ENCODE data around the gene NEUROD2. TPM values are rescaled to one million over a fixed set of nuclear protein-coding genes. Genes with fewer than 3 reads are reported as not detected.
A peak's percentile ranks its signal among the peaks of the same experiment; 100 is the strongest.

Gene NEUROD2
- not detected for total RNA-seq

DNA sequence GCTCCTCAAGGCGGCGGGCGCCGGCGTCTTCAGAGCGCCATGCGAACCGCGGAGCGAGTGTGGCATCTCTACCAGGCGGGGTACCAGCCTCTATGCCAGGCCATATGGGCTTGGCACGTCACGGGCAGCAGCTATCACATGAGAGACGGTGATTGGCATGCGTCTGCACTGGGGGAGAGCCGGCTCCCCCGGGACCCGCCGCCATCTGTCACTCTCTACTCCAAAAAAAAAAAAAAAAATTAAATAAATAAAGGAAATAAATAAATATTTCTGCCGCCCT lies at the start of gene NEUROD2:
Gene NEUROD2 (minus strand): TSS at position 70 of the 280 bp plus-strand sequence. CDS start 1,321 bp downstream, outside the sequence.
- no peak for DNase-seq
- no peaks in the 10 kb centered on the region for H3K36me3 ChIP-seq
- TF ChIP-seq, protein P1, sequence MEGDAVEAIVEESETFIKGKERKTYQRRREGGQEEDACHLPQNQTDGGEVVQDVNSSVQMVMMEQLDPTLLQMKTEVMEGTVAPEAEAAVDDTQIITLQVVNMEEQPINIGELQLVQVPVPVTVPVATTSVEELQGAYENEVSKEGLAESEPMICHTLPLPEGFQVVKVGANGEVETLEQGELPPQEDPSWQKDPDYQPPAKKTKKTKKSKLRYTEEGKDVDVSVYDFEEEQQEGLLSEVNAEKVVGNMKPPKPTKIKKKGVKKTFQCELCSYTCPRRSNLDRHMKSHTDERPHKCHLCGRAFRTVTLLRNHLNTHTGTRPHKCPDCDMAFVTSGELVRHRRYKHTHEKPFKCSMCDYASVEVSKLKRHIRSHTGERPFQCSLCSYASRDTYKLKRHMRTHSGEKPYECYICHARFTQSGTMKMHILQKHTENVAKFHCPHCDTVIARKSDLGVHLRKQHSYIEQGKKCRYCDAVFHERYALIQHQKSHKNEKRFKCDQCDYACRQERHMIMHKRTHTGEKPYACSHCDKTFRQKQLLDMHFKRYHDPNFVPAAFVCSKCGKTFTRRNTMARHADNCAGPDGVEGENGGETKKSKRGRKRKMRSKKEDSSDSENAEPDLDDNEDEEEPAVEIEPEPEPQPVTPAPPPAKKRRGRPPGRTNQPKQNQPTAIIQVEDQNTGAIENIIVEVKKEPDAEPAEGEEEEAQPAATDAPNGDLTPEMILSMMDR (IDR thresholded peaks at IDR 0.05), result no peak
- H3K4me1 ChIP-seq, result no peaks in the 10 kb centered on the region
- H3K4me3 ChIP-seq, result no peak within 1 kb of the TSS
- H3K27ac ChIP-seq, result no peak within 1 kb of the TSS
- peaks cover 60% of the 10 kb centered on the region for H3K27me3 ChIP-seq
- intact Hi-C loops (cut with DNase I), result no loop called here
- no peaks in the 10 kb centered on the region for H3K9me3 ChIP-seq
- H3K9ac ChIP-seq (ENCODE audit: low read depth in 2 of 2, low read length in 2 of 2), result no peak within 1 kb of the TSS

DNA sequence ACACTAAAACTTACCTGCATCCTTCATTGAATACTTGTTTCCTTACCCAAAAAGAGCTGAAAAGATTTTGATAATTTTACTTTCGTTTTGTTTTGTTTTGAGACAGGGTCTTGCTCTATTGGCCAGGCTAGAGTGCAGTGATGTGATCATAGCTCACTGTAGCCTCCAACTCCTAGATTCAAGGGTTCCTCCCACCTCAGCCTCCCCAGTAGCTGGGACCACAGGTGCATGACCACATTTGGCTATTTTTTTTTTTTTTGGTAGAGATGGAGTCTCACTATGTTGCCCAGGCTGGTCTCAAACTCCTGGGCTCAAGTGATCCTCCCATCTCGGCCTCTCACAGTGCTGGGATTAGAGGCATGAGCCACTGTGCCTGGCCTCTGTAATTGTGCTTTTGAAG lies 47.4 kb upstream of the NEUROD2 start:
- no peaks in the 10 kb centered on the region for H3K27me3 ChIP-seq
- H3K9me3 ChIP-seq, result no peaks in the 10 kb centered on the region
- H3K4me3 ChIP-seq, result no peak overlapping the region
- peaks cover 30% of the 10 kb centered on the region for H3K4me1 ChIP-seq
- no peak overlapping the region for H3K27ac ChIP-seq
- DNase-seq, result no peak
- intact Hi-C loops (cut with DNase I), result no loop called here
- H3K9ac ChIP-seq (ENCODE audit: low read depth in 2 of 2, low read length in 2 of 2), result no peak overlapping the region
- no peaks in the 10 kb centered on the region for H3K36me3 ChIP-seq
- TF ChIP-seq, protein P1 (IDR thresholded peaks at IDR 0.05), result no peak

DNA sequence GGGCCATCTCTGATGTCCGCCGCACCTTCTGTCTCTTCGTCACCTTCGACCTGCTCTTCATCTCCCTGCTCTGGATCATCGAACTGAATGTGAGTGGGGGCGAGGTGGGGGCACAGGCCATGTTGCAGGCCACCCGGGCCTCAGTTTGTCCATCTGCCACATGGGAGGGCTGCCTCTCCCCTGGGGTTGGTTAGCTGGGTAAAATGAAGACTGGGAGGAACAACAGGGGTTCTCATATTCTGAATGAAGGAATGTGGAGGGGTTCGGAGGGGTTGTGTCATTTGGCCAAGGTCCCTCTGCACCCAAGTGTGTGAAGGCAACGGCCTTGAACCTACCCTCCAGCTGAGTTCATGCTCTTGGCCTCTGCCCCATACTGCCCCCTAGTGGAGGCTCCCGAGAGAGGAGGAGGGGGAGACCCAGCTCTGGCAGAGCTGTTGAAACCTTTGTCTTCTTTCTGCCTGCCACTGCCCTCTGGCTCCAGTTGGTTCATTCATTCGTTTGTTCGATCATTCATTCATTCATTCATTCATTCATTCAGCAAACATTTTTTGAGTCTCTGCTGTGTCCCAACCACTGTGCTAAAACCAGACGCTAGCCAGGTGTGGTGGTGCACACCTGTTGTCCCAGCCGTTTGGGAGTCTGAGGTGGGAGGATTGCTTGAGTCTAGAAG lies 46.1 kb upstream of the NEUROD2 start:
- peak; percentile 90 for DNase-seq
- no peaks in the 10 kb centered on the region for H3K36me3 ChIP-seq
- no peaks in the 10 kb centered on the region for H3K9me3 ChIP-seq
- H3K27me3 ChIP-seq, result no peaks in the 10 kb centered on the region
- H3K4me3 ChIP-seq, result no peak overlapping the region
- peak overlapping the region; percentile 31 to 34 for H3K9ac ChIP-seq (ENCODE audit: low read depth in 2 of 2, low read length in 2 of 2)
- peaks cover 30% of the 10 kb centered on the region for H3K4me1 ChIP-seq
- TF ChIP-seq, protein P1 (IDR thresholded peaks at IDR 0.05), result peak; percentile 88
- intact Hi-C loops (cut with DNase I), result no loop called here
- H3K27ac ChIP-seq, result no peak overlapping the region

- H3K36me3 ChIP-seq, result no peaks in the 10 kb centered on the region
- H3K27ac ChIP-seq, result no peak overlapping the region
- H3K9ac ChIP-seq (ENCODE audit: low read depth in 2 of 2, low read length in 2 of 2), result peak overlapping the region; percentile 31 to 84
- peaks cover 30% of the 10 kb centered on the region for H3K4me1 ChIP-seq
- H3K27me3 ChIP-seq, result no peaks in the 10 kb centered on the region
- H3K4me3 ChIP-seq, result no peak overlapping the region
- no peaks in the 10 kb centered on the region for H3K9me3 ChIP-seq
- TF ChIP-seq, protein P1 (IDR thresholded peaks at IDR 0.05), result no peak
- DNase-seq, result no peak
- intact Hi-C loops (cut with DNase I), result no loop called here
Measured at GRCh38 chr17:39653316-39653661, 45.6 kb upstream of the NEUROD2 start.

DNA sequence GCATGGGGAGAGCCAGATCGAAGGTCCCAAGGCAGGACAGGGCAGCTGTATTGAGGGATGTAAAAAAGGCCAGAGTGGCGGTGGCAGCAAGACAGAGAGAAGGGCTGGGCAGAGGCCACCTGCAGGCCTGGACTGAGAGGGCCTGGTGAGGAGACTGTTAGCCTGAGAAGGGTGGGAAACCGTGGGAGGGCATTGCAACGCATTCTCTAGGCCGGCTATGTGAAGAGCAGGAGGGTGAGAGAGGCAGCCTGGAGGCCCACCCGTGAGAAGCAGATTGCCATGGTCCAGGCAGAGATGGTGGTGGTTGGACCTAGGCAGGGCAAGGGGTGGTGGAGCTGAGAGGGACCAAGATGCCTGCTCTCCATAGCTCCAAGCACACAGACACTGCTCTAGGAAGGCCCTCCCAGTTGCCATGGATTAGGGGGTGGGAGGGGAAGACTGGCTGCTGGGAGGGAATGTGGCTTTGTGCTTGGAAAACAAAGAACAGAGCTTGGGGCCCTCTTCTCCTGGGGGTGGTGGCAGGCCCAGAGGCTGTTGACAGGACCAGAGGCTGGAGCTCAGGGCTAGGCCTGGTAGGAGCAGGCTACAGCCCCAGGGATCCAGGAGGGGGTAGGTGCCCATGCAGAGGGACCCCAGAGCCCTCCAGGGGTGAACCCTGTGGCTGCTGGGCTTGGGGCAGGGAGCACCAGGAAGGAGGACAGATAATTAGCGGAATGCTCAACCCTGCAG lies 45.0 kb upstream of the NEUROD2 start:
- H3K9ac ChIP-seq (ENCODE audit: low read depth in 2 of 2, low read length in 2 of 2), result peak overlapping the region; percentile 53 to 84

More for the DNA sequence above, 45.0 kb upstream of the NEUROD2 start:
- H3K4me3 ChIP-seq, result no peak overlapping the region
- no peak for DNase-seq
- TF ChIP-seq, protein P1 (IDR thresholded peaks at IDR 0.05), result no peak
- H3K4me1 ChIP-seq, result peaks cover 30% of the 10 kb centered on the region
- intact Hi-C loops (cut with DNase I), result no loop called here
- H3K9me3 ChIP-seq, result no peaks in the 10 kb centered on the region
- no peaks in the 10 kb centered on the region for H3K27me3 ChIP-seq
- H3K27ac ChIP-seq, result peak overlapping the region; percentile 57
- no peaks in the 10 kb centered on the region for H3K36me3 ChIP-seq

All from colonic mucosa (tissue), 4 donors.